Measurements from ENCODE around the gene SLC35G3.

DNA sequence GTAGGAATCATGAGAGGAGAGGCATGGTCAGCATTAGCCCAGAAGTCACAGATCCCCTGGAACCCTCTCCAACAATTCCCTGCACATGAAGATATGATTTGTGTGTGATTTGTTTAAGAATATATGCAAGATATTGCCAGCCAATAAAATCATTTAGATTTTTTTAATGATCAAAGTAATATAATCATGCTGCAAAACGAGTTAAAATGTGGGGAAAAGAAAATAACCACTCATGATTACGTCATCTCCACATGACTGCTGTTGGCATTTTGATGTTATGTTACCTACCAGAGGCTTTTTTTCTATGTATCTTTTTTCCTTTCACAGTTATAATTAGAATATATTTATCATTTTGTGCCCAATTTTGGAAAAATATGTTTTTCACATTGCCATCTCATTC lies 22.4 kb downstream of the SLC35G3 start:
- TF ChIP-seq, protein P1, sequence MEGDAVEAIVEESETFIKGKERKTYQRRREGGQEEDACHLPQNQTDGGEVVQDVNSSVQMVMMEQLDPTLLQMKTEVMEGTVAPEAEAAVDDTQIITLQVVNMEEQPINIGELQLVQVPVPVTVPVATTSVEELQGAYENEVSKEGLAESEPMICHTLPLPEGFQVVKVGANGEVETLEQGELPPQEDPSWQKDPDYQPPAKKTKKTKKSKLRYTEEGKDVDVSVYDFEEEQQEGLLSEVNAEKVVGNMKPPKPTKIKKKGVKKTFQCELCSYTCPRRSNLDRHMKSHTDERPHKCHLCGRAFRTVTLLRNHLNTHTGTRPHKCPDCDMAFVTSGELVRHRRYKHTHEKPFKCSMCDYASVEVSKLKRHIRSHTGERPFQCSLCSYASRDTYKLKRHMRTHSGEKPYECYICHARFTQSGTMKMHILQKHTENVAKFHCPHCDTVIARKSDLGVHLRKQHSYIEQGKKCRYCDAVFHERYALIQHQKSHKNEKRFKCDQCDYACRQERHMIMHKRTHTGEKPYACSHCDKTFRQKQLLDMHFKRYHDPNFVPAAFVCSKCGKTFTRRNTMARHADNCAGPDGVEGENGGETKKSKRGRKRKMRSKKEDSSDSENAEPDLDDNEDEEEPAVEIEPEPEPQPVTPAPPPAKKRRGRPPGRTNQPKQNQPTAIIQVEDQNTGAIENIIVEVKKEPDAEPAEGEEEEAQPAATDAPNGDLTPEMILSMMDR (conservative IDR thresholded peaks at IDR 0.05; ENCODE audit: low read depth, low read length): no peak
- no peak for TF ChIP-seq EZH2phosphoT487 (IDR thresholded peaks at IDR 0.05; ENCODE audit: borderline replicate concordance, low read length)
